Kidney (tissue), 14 donors: ENCODE data around the gene NES. TPM values are rescaled to one million over a fixed set of nuclear protein-coding genes. Genes with fewer than 3 reads are reported as not detected.

Experiments
- DNase-seq, 5 donors: peaks; one replicate each; pipeline ENCODE4 v3.0.0-alpha.2; 2013 to 2020
- FAIRE-seq: peaks from 2 replicates; lab custom pipeline; 2012; peaks lifted over from hg19 to GRCh38; lab: Jason Lieb, UNC
- H3K27ac ChIP-seq, 2 donors: one replicate each; pipeline ENCODE4 v1.7.0; 2013; ENCODE audit warnings: low read depth in 2 of 2, low read length in 2 of 2, inconsistent platforms in 1 of 2
- H3K27me3 ChIP-seq: one replicate; pipeline ENCODE4 v1.7.1; 2013; ENCODE audit warnings: low read length, inconsistent platforms; ENCODE audit not compliant: control insufficient read depth, insufficient read depth
- H3K36me3 ChIP-seq, 3 donors: one replicate each; pipeline versions ENCODE4 v1.7.0 to v1.7.1; 2013; ENCODE audit warnings: low read length in 3 of 3, control low read depth in 1 of 3, inconsistent platforms in 1 of 3; ENCODE audit not compliant: insufficient read depth in 3 of 3, control insufficient read depth in 2 of 3
- H3K4me1 ChIP-seq, 3 donors: one replicate each; pipeline versions ENCODE4 v1.7.0 to v1.7.1; 2013; ENCODE audit warnings: low read length in 3 of 3, inconsistent platforms in 1 of 3, low read depth in 1 of 3; ENCODE audit not compliant: control insufficient read depth in 2 of 3, insufficient read depth in 2 of 3
- H3K4me3 ChIP-seq, 3 donors: one replicate each; pipeline versions ENCODE4 v1.7.0 to v1.8.1; 2013; ENCODE audit warnings: low read length in 3 of 3, control low read depth in 1 of 3, inconsistent platforms in 1 of 3
- H3K9ac ChIP-seq, 3 donors: one replicate each; pipeline versions ENCODE4 v1.7.0 to v1.7.1; 2013; ENCODE audit warnings: low read length in 3 of 3, control low read depth in 1 of 3, inconsistent platforms in 1 of 3
- H3K9me3 ChIP-seq, 3 donors: one replicate each; pipeline versions ENCODE4 v1.7.0 to v1.7.1; 2013; ENCODE audit warnings: low read length in 3 of 3, control low read depth in 1 of 3, inconsistent platforms in 1 of 3; ENCODE audit not compliant: control insufficient read depth in 2 of 3, insufficient read depth in 1 of 3
- intact Hi-C: fragments of 100-400 bp; cut with DNase I; formaldehyde crosslinking; loops from one replicate; pipeline ENCODE4 v1.11.1; 2022
- polyA plus RNA-seq: library from polyadenylated mRNA; stranded (reverse); fragments of 350-450 nt; fragmentation: Illumina TruSeq; extraction: RNeasy Lipid Tissue Mini Kit (QIAGEN cat#74804); gene quantifications from one replicate; pipeline ENCODE4 v1.2.3, GENCODE V29; 2014; ENCODE audit warnings: low read depth, low replicate concordance; ENCODE audit not compliant: insufficient read depth
- total RNA-seq: library from RNA; stranded (reverse); fragmentation: NEBNext Ultra II Directional; extraction: Animal tissue kit (Norgen Biotek cat#: 25700); gene quantifications from one replicate; pipeline ENCODE4 v1.2.1, GENCODE V29; 2021
- TF ChIP-seq, protein P1 (sequence below): IDR thresholded peaks from 3 replicates; pipeline ENCODE4 v1.5.1; 2012; ENCODE audit warnings: mild to moderate bottlenecking, moderate library complexity, borderline replicate concordance; ENCODE audit not compliant: insufficient read depth; ENCODE audit errors: extremely low read depth
- donor health status: control.
- donor health status: control.
- donor health status: control.
- donor health status: control.
- donor health status: control.
- donor health status: DM: yes; HTN: yes; CAD: no.
- donor health status: Normal renal cell carcinoma (clear cell type).

NES gene
- total and polyA plus RNA-seq, 2 donors from 2014 or later, result 44.3 to 50.7 TPM

DNA sequence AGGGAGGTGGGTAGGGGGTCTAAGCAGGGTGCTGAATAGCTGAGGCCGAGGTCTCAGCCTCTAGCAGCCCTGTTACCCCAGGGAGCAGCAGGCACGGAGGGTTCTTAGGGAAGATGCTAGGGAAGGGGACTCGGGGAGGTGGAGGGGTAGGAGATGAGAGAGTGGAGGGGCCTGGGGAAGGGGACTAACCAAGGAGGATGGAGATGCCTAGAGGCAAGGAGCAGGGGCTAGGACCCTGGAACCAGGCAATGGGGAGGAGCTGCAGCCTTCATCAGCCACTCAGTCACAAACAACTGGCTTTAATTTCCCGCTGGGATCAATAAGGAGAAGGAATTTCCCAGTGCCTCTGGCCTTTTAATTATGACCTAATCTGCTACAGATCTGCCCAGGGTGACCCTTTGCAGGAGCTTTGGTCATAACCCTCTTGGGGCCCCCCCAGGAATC lies 31.0 kb upstream of the NES start:
- TF ChIP-seq, protein P1, sequence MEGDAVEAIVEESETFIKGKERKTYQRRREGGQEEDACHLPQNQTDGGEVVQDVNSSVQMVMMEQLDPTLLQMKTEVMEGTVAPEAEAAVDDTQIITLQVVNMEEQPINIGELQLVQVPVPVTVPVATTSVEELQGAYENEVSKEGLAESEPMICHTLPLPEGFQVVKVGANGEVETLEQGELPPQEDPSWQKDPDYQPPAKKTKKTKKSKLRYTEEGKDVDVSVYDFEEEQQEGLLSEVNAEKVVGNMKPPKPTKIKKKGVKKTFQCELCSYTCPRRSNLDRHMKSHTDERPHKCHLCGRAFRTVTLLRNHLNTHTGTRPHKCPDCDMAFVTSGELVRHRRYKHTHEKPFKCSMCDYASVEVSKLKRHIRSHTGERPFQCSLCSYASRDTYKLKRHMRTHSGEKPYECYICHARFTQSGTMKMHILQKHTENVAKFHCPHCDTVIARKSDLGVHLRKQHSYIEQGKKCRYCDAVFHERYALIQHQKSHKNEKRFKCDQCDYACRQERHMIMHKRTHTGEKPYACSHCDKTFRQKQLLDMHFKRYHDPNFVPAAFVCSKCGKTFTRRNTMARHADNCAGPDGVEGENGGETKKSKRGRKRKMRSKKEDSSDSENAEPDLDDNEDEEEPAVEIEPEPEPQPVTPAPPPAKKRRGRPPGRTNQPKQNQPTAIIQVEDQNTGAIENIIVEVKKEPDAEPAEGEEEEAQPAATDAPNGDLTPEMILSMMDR, result no peak
- FAIRE-seq (no peak), DNase-seq (peak in 1 of 5 donors; percentile 58)
- H3K27ac ChIP-seq, result no peak overlapping the region
- peaks cover 0 to 11% (median 0%) of the 10 kb centered on the region in 3 donors for H3K4me1 ChIP-seq
- intact Hi-C loops, result no loop called here
- no peaks in the 10 kb centered on the region for H3K36me3 ChIP-seq
- H3K9me3 ChIP-seq, result no peaks in the 10 kb centered on the region
- H3K9ac ChIP-seq, result no peak overlapping the region
- no peak overlapping the region for H3K4me3 ChIP-seq
- H3K27me3 ChIP-seq, result no peaks in the 10 kb centered on the region

DNA sequence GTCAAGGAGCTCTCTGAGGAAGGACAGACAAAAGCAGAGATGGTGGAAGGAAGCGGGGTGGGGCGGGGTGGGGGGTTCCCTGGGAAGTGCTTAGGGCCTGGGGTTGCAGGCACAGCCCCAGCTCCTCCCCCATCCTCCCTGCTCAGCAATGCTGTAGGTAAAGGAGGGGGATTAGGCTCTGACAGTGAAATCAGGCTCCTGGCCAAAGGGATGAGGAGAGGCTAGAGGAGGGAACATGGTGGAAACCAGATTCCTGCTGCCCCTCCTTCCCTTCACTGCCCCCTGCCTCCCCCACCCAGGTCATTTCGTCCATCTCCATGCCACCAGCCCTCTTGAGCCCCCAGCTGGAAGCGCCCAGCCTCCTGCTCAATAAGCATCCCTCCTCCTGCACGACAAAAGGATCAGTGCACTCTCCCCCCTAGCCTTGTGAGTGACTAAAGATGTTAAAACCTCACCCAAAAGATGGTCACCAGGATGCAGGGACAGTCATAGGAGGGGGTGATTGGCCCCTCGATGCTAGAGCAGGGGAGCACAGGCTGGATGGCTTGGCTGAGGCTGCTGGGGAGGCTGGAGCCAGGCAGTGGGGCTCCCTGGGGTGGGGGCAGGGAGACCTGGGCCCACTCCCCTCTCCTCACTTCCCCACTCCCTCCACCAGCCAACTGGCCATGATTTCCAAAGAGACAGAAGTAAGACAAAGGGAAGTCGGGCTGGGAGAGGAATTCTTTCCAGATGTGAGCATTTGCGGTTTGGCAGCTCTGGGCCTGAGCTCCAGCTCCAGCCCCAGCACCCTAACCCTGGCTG lies 30.4 kb upstream of the NES start:
- DNase-seq (peak in 3 of 5 donors; percentile 67 to 76 (median 70)), FAIRE-seq (no peak)
- no peak overlapping the region for H3K4me3 ChIP-seq
- no peaks in the 10 kb centered on the region for H3K27me3 ChIP-seq
- H3K4me1 ChIP-seq, result peaks cover 0 to 11% (median 0%) of the 10 kb centered on the region in 3 donors
- H3K27ac ChIP-seq, result no peak overlapping the region
- intact Hi-C loops, result no loop called here
- H3K9ac ChIP-seq, result no peak overlapping the region
- TF ChIP-seq, protein P1, result no peak
- no peaks in the 10 kb centered on the region for H3K9me3 ChIP-seq
- H3K36me3 ChIP-seq, result no peaks in the 10 kb centered on the region

DNA sequence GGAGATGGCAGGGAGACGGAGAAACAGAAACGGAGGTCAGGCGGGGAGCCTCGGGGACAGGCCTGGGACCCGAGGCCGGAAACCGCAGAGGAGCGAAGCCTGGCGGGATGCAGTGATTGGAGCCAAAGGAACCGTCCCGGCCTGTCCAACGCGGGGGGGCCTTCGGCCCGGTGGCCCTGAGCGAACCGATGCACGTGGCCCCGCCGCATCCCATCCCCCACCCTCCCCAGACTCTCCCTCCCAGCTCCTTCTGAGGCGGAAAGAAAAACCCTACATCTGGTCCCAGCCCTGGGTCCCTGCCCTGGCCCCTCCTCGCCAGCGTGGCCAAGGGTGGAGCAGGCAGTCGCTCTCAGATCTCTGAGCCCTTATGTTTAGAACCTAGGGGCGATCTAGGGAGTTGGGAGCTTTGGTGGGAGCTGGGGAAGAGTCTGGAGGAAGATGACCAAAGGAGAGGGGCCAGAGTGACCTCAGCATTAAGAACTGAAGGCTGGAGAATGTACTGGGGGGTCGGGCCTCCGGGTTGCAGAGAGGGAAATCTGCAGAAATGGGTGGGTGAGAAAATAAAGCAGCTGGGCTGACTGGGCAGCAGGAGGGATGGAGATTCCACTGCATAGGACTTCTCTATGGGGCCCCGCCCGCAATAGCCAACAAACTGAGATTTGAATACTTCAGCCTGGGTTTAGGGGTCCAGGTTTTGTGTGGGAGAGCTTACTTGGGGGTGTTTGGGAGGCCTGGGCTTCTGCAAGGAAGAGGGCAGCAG lies 29.6 kb upstream of the NES start:
- FAIRE-seq (no peak), DNase-seq (peak; percentile 81 to 92 (median 89))
- Histone ChIP-seq H3K4me3 (peak overlapping the region in 2 of 3 donors; percentile 15 to 50), H3K9me3 (no peaks in the 10 kb centered on the region), H3K27me3 (no peaks in the 10 kb centered on the region), H3K36me3 (no peaks in the 10 kb centered on the region), H3K27ac (no peak overlapping the region), H3K9ac (peak overlapping the region in 1 of 3 donors; percentile 62), H3K4me1 (peaks cover 0 to 11% (median 0%) of the 10 kb centered on the region in 3 donors)
- intact Hi-C loops, result no loop called here
- TF ChIP-seq, protein P1, result no peak
